Activated T-cell treated with anti-CD3 and anti-CD28 coated beads, Interleukin-2, amount 50 U/mL, for 24 hours (primary cell): ENCODE measurements around the gene RSAD1.

Source experiments
- DNase-seq: peaks from one replicate; pipeline ENCODE4 v3.0.0-alpha.2; 2020
- H3K27ac Mint-ChIP-seq: 2 replicates; pipeline ENCODE4 v1.8.0; 2020; ENCODE audit warnings: mild to moderate bottlenecking, mixed read lengths
- H3K27me3 Mint-ChIP-seq: 2 replicates; pipeline ENCODE4 v1.8.0; 2020; ENCODE audit warnings: mixed read lengths
- H3K36me3 Mint-ChIP-seq: 2 replicates; pipeline ENCODE4 v1.8.0; 2020; ENCODE audit warnings: low read depth, mixed read lengths
- H3K4me1 Mint-ChIP-seq: 2 replicates; pipeline ENCODE4 v1.8.0; 2020; ENCODE audit warnings: low read depth, mixed read lengths
- H3K4me3 Mint-ChIP-seq: 2 replicates; pipeline ENCODE4 v1.8.0; 2020; ENCODE audit warnings: mild to moderate bottlenecking, moderate library complexity, mixed read lengths
- H3K9me3 Mint-ChIP-seq: 2 replicates; pipeline ENCODE4 v1.8.0; 2020; ENCODE audit warnings: mixed read lengths

The RSAD1 gene

GRCh38 chr17:50448643-50449042 is 30.0 kb upstream of the RSAD1 start:
- Mint-ChIP-seq H3K36me3 (no peaks in the 10 kb centered on the region), H3K4me3 (no peak overlapping the region), H3K27me3 (no peaks in the 10 kb centered on the region), H3K4me1 (no peaks in the 10 kb centered on the region), H3K9me3 (no peaks in the 10 kb centered on the region), H3K27ac (no peak overlapping the region)
- DNase-seq = no peak

GRCh38 chr17:50451943-50452629 is 26.6 kb upstream of the RSAD1 start:
- no peak overlapping the region for H3K27ac Mint-ChIP-seq
- no peaks in the 10 kb centered on the region for H3K9me3 Mint-ChIP-seq
- no peaks in the 10 kb centered on the region for H3K27me3 Mint-ChIP-seq
- no peak for DNase-seq
- H3K36me3 Mint-ChIP-seq = no peaks in the 10 kb centered on the region
- no peaks in the 10 kb centered on the region for H3K4me1 Mint-ChIP-seq
- H3K4me3 Mint-ChIP-seq = no peak overlapping the region

GRCh38 chr17:50452630-50453300 is 25.9 kb upstream of the RSAD1 start:
- no peak overlapping the region for H3K27ac Mint-ChIP-seq
- H3K36me3 Mint-ChIP-seq = no peaks in the 10 kb centered on the region
- DNase-seq = no peak
- no peak overlapping the region for H3K4me3 Mint-ChIP-seq
- H3K9me3 Mint-ChIP-seq = no peaks in the 10 kb centered on the region
- no peaks in the 10 kb centered on the region for H3K4me1 Mint-ChIP-seq
- H3K27me3 Mint-ChIP-seq = no peaks in the 10 kb centered on the region

- Mint-ChIP-seq H3K27ac (no peak overlapping the region), H3K4me3 (no peak overlapping the region), H3K4me1 (no peaks in the 10 kb centered on the region), H3K36me3 (no peaks in the 10 kb centered on the region), H3K9me3 (no peaks in the 10 kb centered on the region), H3K27me3 (no peaks in the 10 kb centered on the region)
- DNase-seq = no peak
Measured at GRCh38 chr17:50453901-50454300, 24.8 kb upstream of the RSAD1 start.

GRCh38 chr17:50457621-50458020 is 21.0 kb upstream of the RSAD1 start:
- no peak for DNase-seq
- no peaks in the 10 kb centered on the region for H3K36me3 Mint-ChIP-seq
- no peak overlapping the region for H3K4me3 Mint-ChIP-seq
- no peaks in the 10 kb centered on the region for H3K4me1 Mint-ChIP-seq
- H3K27me3 Mint-ChIP-seq = no peaks in the 10 kb centered on the region
- H3K9me3 Mint-ChIP-seq = no peaks in the 10 kb centered on the region
- no peak overlapping the region for H3K27ac Mint-ChIP-seq

- Mint-ChIP-seq H3K4me3 (no peak overlapping the region), H3K4me1 (no peaks in the 10 kb centered on the region), H3K27me3 (no peaks in the 10 kb centered on the region), H3K9me3 (no peaks in the 10 kb centered on the region), H3K36me3 (no peaks in the 10 kb centered on the region), H3K27ac (no peak overlapping the region)
- no peak for DNase-seq
Measured at GRCh38 chr17:50458270-50458669, 20.4 kb upstream of the RSAD1 start.

GRCh38 chr17:50458701-50459676 is 19.7 kb upstream of the RSAD1 start:
- no peak overlapping the region for H3K4me3 Mint-ChIP-seq
- H3K27ac Mint-ChIP-seq = no peak overlapping the region
- H3K9me3 Mint-ChIP-seq = no peaks in the 10 kb centered on the region
- DNase-seq = no peak
- H3K36me3 Mint-ChIP-seq = no peaks in the 10 kb centered on the region
- H3K27me3 Mint-ChIP-seq = no peaks in the 10 kb centered on the region
- H3K4me1 Mint-ChIP-seq = no peaks in the 10 kb centered on the region

GRCh38 chr17:50459756-50460155 is 18.9 kb upstream of the RSAD1 start:
- Mint-ChIP-seq H3K27ac (no peak overlapping the region), H3K4me1 (no peaks in the 10 kb centered on the region), H3K9me3 (no peaks in the 10 kb centered on the region), H3K27me3 (no peaks in the 10 kb centered on the region), H3K4me3 (no peak overlapping the region), H3K36me3 (no peaks in the 10 kb centered on the region)
- DNase-seq = no peak

- H3K27ac Mint-ChIP-seq = no peak overlapping the region
- no peaks in the 10 kb centered on the region for H3K9me3 Mint-ChIP-seq
- H3K4me1 Mint-ChIP-seq = no peaks in the 10 kb centered on the region
- no peaks in the 10 kb centered on the region for H3K36me3 Mint-ChIP-seq
- peaks cover 6% of the 10 kb centered on the region for H3K27me3 Mint-ChIP-seq
- DNase-seq = no peak
- H3K4me3 Mint-ChIP-seq = no peak overlapping the region
Measured at GRCh38 chr17:50460831-50461526, 17.7 kb upstream of the RSAD1 start.

GRCh38 chr17:50461550-50462132 is 17.0 kb upstream of the RSAD1 start:
- Mint-ChIP-seq H3K27ac (no peak overlapping the region), H3K27me3 (peaks cover 6% of the 10 kb centered on the region), H3K4me1 (no peaks in the 10 kb centered on the region), H3K36me3 (no peaks in the 10 kb centered on the region), H3K9me3 (no peaks in the 10 kb centered on the region), H3K4me3 (no peak overlapping the region)
- DNase-seq = no peak

- no peak overlapping the region for H3K27ac Mint-ChIP-seq
- no peaks in the 10 kb centered on the region for H3K9me3 Mint-ChIP-seq
- no peaks in the 10 kb centered on the region for H3K4me1 Mint-ChIP-seq
- peaks cover 13% of the 10 kb centered on the region for H3K27me3 Mint-ChIP-seq
- H3K36me3 Mint-ChIP-seq = no peaks in the 10 kb centered on the region
- no peak for DNase-seq
- H3K4me3 Mint-ChIP-seq = no peak overlapping the region
Measured at GRCh38 chr17:50462446-50462845, 16.2 kb upstream of the RSAD1 start.

GRCh38 chr17:50464121-50464520 is 14.5 kb upstream of the RSAD1 start:
- H3K27ac Mint-ChIP-seq = no peak overlapping the region
- H3K36me3 Mint-ChIP-seq = no peaks in the 10 kb centered on the region
- peaks cover 26% of the 10 kb centered on the region for H3K27me3 Mint-ChIP-seq
- DNase-seq = no peak
- no peaks in the 10 kb centered on the region for H3K9me3 Mint-ChIP-seq
- no peak overlapping the region for H3K4me3 Mint-ChIP-seq
- H3K4me1 Mint-ChIP-seq = peaks cover 4% of the 10 kb centered on the region

- DNase-seq = no peak
- Mint-ChIP-seq H3K4me1 (peaks cover 6% of the 10 kb centered on the region), H3K36me3 (no peaks in the 10 kb centered on the region), H3K27me3 (peaks cover 32% of the 10 kb centered on the region), H3K4me3 (no peak overlapping the region), H3K9me3 (no peaks in the 10 kb centered on the region), H3K27ac (no peak overlapping the region)
Measured at GRCh38 chr17:50464736-50465135, 13.9 kb upstream of the RSAD1 start.

- Mint-ChIP-seq H3K27me3 (peaks cover 34% of the 10 kb centered on the region), H3K9me3 (no peaks in the 10 kb centered on the region), H3K4me3 (no peak overlapping the region), H3K36me3 (no peaks in the 10 kb centered on the region), H3K27ac (no peak overlapping the region), H3K4me1 (peaks cover 6% of the 10 kb centered on the region)
- no peak for DNase-seq
Measured at GRCh38 chr17:50465171-50465570, 13.5 kb upstream of the RSAD1 start.
